RCC 7860 (cell line): ENCODE data around the gene FAM83C.
A peak's percentile ranks its signal among the peaks of the same experiment; 100 is the strongest.

Source experiments
- DNase-seq: peaks from one replicate; pipeline ENCODE4 v3.0.0-alpha.2; 2015; ENCODE audit warnings: low spot score
- FAIRE-seq: peaks from 2 replicates; lab custom pipeline; 2012; peaks lifted over from hg19 to GRCh38; lab: Jason Lieb, UNC

FAM83C gene

DNA sequence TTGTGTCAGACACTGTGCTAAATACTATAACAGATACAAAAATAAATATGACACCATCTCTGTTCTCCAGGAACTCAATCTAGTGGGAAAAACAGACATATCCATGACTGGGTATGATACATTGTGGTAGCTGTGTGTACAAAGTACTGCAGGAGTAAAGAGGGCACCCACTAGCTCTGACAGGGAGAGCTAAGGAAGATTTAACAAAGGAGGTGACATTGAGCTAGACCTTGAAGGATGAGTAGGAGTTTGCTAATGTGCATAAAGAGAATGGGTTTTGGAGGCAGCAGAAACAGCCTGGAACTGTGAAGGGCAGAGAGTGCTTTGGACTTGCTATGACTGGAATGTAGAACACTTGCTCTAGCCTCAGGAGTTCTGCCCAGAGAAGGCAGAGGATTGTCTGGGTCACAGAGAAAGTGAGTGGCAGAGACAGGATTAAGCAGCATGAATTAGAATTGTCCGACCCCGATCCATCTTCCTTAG lies 51.4 kb downstream of the FAM83C start:
- FAIRE-seq: no peak

DNA sequence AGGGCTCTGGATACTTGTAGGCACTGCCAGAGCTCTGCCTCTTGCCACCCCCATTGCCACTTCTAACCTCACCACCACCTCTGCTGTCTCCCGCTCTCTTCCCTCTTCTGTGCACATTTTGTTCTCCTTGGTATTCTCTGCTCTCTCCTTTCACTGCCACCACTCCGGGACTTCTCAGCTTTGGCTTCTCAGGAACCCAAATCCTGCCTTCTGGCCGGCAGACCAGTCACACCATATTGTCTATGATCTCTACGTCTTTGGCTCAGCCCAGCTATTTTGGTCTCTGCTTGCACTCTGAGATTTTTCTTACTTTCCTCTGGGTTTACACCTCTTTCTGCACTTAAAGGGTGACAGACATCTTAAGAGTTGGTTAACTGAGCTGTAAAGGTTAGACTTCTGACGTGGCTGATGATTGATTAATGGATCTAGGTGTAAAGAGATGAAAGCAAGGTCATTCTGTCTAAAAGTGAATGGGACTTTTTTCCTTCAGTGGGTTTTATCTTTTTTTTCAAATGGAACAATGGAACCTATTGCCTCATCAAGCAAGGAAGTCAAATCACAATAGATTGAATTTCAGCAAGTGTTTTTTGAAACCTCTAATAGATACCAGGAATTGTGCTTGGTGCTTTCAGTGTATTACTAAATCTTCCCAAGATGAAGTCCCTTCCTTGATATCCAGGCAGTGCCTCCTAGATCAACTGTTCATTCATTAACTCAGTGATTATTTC lies 52.0 kb downstream of the FAM83C start:
- FAIRE-seq (no peak), DNase-seq (no peak)

More for the DNA sequence above, 51.4 kb downstream of the FAM83C start:
- peak; percentile 10 for DNase-seq

DNA sequence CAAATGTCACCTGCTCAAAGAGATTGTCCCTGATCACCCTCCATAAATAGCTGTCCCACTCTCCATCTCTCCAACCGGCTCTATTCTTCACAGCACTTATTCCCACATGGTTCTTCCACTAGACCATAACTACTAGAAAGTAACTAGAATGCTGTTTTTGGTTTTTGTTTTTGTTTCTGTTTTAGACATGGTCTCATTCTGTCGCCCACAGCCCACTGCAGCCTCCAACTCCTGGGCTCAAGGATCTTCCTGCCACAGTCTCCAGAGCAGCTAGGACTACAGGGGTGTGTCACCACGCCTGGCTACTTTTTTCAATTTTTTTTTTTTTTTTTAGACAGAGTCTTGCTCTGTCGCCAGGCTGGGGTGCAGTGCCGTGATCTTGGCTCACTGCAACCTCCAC lies 53.5 kb downstream of the FAM83C start:
- DNase-seq (no peak), FAIRE-seq (no peak)

DNA sequence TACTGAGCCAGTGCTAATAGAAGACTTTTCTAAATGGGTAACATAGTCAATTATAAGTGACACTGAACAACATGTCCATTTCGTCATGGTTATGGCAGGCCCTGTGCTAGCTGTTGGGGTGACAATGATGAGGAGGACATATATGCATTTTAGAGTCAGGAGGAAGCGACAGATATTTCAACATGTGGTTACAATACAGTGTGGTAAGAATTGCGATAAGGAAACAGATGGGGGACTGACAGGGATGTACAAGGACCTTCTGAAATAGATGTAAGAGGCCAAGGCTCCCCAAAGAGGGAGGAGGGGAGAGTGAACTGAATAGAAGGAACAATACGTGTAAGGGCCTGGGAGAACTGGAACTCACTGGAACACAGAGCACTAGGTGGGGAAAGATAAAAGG lies 54.1 kb downstream of the FAM83C start:
- FAIRE-seq: no peak

DNA sequence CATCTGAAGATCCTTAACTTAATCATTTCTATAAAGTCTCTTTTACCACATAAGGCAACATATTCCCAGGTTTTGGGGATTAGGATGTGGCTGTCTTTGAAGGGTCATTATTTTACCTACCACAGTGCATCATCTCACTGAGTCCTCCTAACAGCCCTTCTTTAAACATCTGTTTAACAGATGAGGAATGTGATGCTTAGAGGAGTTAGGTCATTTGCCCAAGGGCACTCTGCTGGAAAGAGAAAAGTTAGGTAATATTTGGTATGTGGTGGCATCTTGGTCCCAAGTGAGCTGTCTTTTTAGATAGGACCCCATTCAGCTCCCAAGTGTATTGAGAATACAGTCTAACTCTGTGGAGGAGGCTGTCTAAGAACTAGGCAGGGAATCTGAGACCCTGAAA lies 54.7 kb downstream of the FAM83C start:
- no peak for FAIRE-seq
- no peak for DNase-seq

More for the DNA sequence above, 54.1 kb downstream of the FAM83C start:
- DNase-seq: no peak

DNA sequence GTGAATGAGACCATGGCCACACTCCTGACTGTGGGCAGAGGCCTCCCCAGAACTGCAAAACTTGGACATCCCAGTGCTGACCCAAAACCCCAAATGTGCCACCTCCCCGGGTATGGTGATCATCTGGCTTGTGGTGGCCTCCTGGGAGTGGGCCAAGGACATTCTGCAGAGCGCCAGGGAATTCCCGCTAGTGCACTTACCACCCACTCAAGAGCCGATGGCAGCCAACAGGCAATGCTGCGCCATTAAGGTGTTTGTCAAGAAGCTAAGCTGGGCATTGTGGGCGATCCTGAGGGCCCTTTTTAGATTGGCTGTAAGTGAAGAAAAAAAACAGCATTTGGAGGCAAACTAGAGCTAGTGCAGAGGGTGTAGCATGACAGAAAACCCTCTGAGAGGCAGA lies 56.3 kb downstream of the FAM83C start:
- FAIRE-seq: no peak
- DNase-seq: no peak
